Measurements from ENCODE around the gene SIAE.

DNA sequence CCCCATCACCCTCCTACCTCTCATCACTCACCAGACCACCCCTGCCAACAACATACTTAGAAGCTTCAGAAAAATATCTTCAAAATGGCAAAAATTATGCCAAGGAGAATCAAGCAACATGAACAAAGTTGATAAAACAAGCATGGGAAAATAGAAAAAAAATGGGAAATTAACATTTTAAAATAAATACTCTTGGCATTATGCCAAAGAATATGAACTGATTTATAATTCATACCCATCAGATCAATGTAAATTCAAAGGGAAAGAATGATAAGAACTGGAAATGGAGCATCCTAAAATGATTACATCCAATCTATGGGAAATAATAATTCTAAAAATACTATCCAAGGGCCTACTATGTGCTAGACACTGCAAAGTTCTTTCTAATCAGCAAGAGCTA, 12.0 kb downstream of the SIAE start:
- TF ChIP-seq CTCF (conservative IDR thresholded peaks at IDR 0.05; ENCODE audit: low read depth, low read length) (no peak), EZH2 (IDR thresholded peaks at IDR 0.05; ENCODE audit: borderline replicate concordance, low read depth, low read length, poor library complexity, severe bottlenecking) (no peak)

Data from A673 (cell line).